Stimulated activated CD4-positive, alpha-beta T cell treated with anti-CD3 and anti-CD28 coated beads, Interleukin-4, amount 100 ng/mL, for 4 hours (primary cell): ENCODE results near the gene UBE2E3.
"Not testable (repeated sequence)": the region's sequence is repeated elsewhere in the genome, so short reads cannot be mapped to it uniquely, and the experiment has no call there.

ENCODE experiments used
- DNase-seq, 2 experiments: peaks; one replicate each; pipeline ENCODE4 v3.0.0-alpha.2; 2020

Gene UBE2E3

DNA sequence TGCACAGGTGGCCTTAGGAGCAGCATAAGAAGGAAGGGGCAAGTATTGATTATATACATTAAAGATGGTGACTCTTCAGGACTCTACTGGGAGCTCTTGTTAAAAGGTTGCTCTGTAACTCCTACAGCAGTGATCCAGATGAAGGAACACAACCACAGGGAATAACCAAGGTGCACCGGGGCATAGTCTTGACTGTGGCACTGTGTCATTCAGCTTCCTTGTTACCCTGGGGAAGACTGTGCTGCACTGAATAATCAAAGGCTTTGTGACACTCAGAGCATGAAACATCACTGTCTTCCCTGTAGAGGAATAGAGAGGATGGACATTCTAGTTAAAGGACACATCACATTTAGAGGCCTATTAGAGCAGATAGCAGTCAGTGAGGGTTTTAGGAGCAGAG is 105.3 kb downstream of the UBE2E3 start:
- no peak for DNase-seq

- not testable (repeated sequence) for DNase-seq
Measured at GRCh38 chr2:181091920-181092319, 111.5 kb downstream of the UBE2E3 start.

GRCh38 chr2:181095486-181095885 is 115.1 kb downstream of the UBE2E3 start:
- no peak for DNase-seq

- no peak for DNase-seq
Measured at GRCh38 chr2:181103659-181104058, 123.3 kb downstream of the UBE2E3 start.

GRCh38 chr2:181104512-181105115 is 124.2 kb downstream of the UBE2E3 start:
- no peak for DNase-seq

- DNase-seq, result no peak
Measured at GRCh38 chr2:181105562-181105961, 125.2 kb downstream of the UBE2E3 start.

DNA sequence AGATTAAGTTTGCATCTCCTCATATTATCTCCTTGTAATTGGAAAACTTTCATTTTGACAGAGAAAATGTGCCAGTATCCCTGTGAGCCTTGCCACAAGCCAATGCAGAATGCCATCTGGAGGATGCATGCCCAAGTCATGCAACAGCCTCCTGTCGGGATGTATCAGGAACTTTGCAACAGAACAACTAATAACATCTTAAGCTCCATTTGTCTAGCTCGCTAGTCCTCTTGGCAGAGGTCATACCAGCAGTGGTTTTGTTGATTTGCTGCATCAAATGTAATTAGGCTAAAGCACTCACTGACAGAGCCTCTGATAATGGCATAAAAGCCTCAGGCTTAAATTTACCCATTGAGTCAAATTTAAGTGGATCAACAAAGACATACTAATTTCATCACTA is 125.8 kb downstream of the UBE2E3 start:
- no peak for DNase-seq

- DNase-seq, result no peak
Measured at GRCh38 chr2:181106789-181107627, 126.6 kb downstream of the UBE2E3 start.

GRCh38 chr2:181107628-181107945 is 127.2 kb downstream of the UBE2E3 start:
- no peak for DNase-seq

- no peak for DNase-seq
Measured at GRCh38 chr2:181111059-181111458, 130.7 kb downstream of the UBE2E3 start.

DNA sequence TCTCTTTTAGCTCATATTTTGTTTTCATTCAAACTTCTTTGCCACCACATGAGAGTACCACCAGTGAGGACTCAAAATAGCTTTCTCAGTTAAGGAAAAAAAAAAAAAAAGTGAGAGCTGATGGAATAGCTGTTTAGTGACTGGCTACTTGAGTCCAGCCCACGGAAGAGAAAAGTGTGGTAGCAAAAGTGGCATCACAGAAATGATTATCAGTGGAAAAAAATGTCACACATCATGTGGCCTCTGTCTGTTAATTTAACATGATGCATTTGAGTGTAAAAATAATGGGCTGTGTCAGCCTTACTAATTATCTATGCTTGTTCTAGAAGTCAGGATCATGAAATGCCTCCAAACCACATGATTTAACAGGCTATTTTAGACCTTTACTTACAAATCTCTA is 132.5 kb downstream of the UBE2E3 start:
- DNase-seq, result no peak
